ENCODE results near the gene SLC4A4. TPM values are rescaled to one million over a fixed set of nuclear protein-coding genes. Genes with fewer than 3 reads are reported as not detected.

Gene SLC4A4
- total RNA-seq, 4 donors from 2014 or later: 6.6 to 26.8 (median 25.3) TPM

DNA sequence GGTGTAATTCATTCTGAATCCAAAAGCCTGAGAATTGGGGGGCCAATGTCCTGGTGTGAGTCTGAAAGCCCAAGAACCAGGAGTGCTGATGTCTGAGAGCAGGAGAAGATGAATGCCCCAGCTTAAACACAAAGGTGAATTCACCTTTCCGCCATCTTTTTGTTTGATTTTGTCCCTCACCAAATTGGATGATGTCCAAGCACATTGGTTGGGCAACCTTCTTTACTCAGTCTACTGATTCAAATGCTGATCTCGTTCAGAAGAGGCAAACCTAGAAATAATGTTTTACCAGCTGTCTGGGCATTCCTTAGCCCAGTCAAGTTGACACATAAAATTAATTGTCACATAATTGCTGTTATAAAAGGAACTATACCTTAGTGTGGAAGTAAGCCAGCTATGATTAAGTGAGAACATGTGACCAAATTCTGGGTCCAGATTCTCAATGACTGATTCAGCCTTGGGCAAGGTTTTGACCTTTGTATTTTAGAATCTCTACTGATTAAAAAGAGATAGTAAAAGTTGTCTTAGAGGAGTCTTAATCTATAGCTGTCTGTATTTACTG lies 34.5 kb upstream of the SLC4A4 start:
- no peak overlapping the region for H3K4me3 ChIP-seq
- no peaks in the 10 kb centered on the region for H3K36me3 ChIP-seq
- H3K4me1 ChIP-seq: peaks cover 0 to 14% (median 2%) of the 10 kb centered on the region in 4 donors
- peak overlapping the region in 3 of 4 donors; percentile 3 to 75 (median 27) for H3K27ac ChIP-seq
- no peaks in the 10 kb centered on the region for H3K27me3 ChIP-seq
- DNase-seq: no peak
- no peaks in the 10 kb centered on the region for H3K9me3 ChIP-seq
- TF ChIP-seq, protein P1, sequence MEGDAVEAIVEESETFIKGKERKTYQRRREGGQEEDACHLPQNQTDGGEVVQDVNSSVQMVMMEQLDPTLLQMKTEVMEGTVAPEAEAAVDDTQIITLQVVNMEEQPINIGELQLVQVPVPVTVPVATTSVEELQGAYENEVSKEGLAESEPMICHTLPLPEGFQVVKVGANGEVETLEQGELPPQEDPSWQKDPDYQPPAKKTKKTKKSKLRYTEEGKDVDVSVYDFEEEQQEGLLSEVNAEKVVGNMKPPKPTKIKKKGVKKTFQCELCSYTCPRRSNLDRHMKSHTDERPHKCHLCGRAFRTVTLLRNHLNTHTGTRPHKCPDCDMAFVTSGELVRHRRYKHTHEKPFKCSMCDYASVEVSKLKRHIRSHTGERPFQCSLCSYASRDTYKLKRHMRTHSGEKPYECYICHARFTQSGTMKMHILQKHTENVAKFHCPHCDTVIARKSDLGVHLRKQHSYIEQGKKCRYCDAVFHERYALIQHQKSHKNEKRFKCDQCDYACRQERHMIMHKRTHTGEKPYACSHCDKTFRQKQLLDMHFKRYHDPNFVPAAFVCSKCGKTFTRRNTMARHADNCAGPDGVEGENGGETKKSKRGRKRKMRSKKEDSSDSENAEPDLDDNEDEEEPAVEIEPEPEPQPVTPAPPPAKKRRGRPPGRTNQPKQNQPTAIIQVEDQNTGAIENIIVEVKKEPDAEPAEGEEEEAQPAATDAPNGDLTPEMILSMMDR (IDR thresholded peaks at IDR 0.05): no peak
- TF ChIP-seq POLR2A (IDR thresholded peaks at IDR 0.05): no peak

DNA sequence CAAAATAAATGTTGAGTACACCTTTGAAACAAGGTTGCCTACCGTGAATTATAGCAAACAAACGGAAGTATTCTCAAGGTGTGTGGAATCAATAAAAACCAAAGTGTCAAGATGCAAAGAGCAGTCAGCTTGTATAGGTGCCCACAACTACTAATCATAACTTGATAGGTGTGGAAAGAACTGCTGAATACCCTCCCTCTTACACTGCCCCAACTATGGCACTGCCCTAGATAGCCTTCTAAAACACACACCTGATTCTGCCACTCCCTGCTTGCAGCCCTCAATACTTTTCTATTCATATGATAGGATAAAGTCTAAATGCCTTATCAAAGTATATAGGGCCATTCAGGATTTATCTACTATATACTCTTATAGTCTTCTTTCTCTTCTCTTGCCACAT lies 31.1 kb upstream of the SLC4A4 start:
- peak overlapping the region in 2 of 4 donors; percentile 7 to 28 for H3K27ac ChIP-seq
- H3K36me3 ChIP-seq: no peaks in the 10 kb centered on the region
- TF ChIP-seq POLR2A (IDR thresholded peaks at IDR 0.05): no peak
- TF ChIP-seq, protein P1 (IDR thresholded peaks at IDR 0.05): no peak
- no peaks in the 10 kb centered on the region for H3K27me3 ChIP-seq
- no peak for DNase-seq
- H3K4me3 ChIP-seq: no peak overlapping the region
- peaks cover 0 to 14% (median 2%) of the 10 kb centered on the region in 4 donors for H3K4me1 ChIP-seq
- no peaks in the 10 kb centered on the region for H3K9me3 ChIP-seq

DNA sequence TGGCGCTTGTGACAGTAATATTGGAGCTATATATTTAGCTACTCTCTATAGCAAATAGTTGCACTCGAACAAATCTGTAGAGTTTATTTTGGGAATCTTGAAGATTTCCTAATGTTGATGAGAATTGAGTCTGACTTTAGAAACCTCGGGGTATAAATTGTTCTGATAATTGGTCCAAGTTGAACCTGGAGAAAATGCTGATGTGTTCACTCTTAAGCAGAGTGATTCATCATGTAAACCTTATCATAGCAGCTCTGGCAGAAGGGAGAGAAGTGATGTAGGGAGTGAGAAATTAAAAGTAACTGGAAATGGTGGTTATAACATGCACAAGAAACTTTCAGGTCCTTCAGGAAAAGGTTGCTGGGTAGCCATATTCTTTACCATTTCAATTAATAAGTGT lies 16.4 kb upstream of the SLC4A4 start:
- Histone ChIP-seq H3K4me3 (no peak overlapping the region), H3K4me1 (no peaks in the 10 kb centered on the region), H3K36me3 (no peaks in the 10 kb centered on the region), H3K27ac (no peak overlapping the region), H3K9me3 (no peaks in the 10 kb centered on the region), H3K27me3 (no peaks in the 10 kb centered on the region)
- no peak for DNase-seq
- TF ChIP-seq, protein P1 (IDR thresholded peaks at IDR 0.05): no peak
- no peak for TF ChIP-seq POLR2A (IDR thresholded peaks at IDR 0.05)

DNA sequence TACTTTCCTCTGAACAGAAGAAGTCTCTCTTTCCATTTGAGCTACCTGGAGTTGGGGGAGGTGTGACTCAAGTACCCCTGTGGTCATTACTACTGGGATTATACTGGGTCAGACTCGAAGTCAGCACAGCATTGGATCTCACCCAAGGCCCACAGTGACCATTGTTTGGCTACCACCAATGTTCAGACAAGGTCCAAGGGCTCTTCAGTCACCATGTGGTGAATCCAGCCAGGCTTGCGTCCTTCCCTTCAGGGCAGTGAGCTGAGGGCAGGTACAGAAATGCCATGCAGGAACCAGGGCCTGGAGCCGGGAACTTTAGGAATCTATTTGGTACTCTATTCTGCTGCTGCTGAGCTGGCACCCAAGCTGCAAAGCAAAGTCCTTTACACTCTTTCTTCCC lies 5.5 kb upstream of the SLC4A4 start:
- TF ChIP-seq, protein P1 (IDR thresholded peaks at IDR 0.05): no peak
- no peak for TF ChIP-seq POLR2A (IDR thresholded peaks at IDR 0.05)
- no peak overlapping the region for H3K27ac ChIP-seq

DNA sequence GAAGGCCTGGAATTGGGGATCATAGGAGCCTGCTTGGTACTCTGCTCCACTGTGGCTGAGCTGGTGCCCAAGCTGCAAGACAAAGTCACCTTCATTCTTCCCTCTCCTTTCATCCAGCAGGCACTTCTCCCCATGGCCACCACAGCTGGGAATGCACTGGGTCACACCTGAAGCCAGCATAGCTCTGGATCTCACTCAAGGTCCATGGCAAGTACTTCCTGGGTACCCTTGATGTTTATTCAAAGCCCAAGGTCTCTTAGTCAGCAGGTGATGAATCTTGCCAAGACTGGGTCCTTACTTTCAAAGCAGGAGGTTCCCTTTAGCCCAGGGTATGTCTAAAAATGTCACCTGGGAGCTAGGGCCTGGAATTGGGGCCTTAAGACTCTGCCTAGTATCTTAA lies 4.9 kb upstream of the SLC4A4 start:
- TF ChIP-seq POLR2A (IDR thresholded peaks at IDR 0.05): no peak
- TF ChIP-seq, protein P1 (IDR thresholded peaks at IDR 0.05): no peak
- no peak overlapping the region for H3K4me3 ChIP-seq
- H3K4me1 ChIP-seq: no peaks in the 10 kb centered on the region
- no peaks in the 10 kb centered on the region for H3K27me3 ChIP-seq
- no peaks in the 10 kb centered on the region for H3K36me3 ChIP-seq
- DNase-seq: no peak
- no peaks in the 10 kb centered on the region for H3K9me3 ChIP-seq
- no peak overlapping the region for H3K27ac ChIP-seq

More for the DNA sequence above, 5.5 kb upstream of the SLC4A4 start:
- Histone ChIP-seq H3K27me3 (no peaks in the 10 kb centered on the region), H3K4me3 (no peak overlapping the region), H3K36me3 (no peaks in the 10 kb centered on the region), H3K9me3 (no peaks in the 10 kb centered on the region), H3K4me1 (no peaks in the 10 kb centered on the region)
- no peak for DNase-seq

DNA sequence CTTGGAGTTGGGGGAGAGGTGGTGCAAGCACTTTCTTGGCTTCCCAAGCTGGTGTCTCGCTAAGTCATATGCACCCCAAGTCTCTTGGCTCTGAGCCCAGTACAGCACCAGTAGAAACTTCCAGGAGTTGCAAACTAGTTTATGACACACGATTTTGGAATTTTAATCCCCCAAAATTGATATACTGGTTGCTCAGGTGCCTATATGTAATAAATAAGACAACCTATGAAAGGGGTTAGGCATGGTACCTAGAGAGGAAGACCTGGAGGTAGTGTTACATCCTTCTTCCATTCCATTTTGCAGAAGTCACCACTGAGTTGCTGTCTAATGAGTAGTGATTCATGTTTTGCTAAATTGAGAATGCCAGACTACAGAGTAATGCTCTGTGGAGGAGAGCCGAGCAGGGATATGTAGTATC lies 4.3 kb upstream of the SLC4A4 start:
- H3K9me3 ChIP-seq: no peaks in the 10 kb centered on the region
- H3K36me3 ChIP-seq: no peaks in the 10 kb centered on the region
- H3K4me3 ChIP-seq: no peak overlapping the region
- H3K27me3 ChIP-seq: no peaks in the 10 kb centered on the region
- TF ChIP-seq, protein P1 (IDR thresholded peaks at IDR 0.05): no peak
- no peak for TF ChIP-seq POLR2A (IDR thresholded peaks at IDR 0.05)
- no peak overlapping the region for H3K27ac ChIP-seq
- no peak for DNase-seq
- no peaks in the 10 kb centered on the region for H3K4me1 ChIP-seq

All from Peyer's patch (tissue), 4 donors.